CD4-positive, alpha-beta T cell treated with Interleukin-6 at 100 ng/mL for 8 hours (primary cell): ENCODE measurements around the gene SLC39A10.

Experiments used
- DNase-seq: peaks from one replicate; pipeline ENCODE4 v3.0.0-alpha.2; 2020; ENCODE audit warnings: mixed read lengths, low spot score

Gene SLC39A10

DNA sequence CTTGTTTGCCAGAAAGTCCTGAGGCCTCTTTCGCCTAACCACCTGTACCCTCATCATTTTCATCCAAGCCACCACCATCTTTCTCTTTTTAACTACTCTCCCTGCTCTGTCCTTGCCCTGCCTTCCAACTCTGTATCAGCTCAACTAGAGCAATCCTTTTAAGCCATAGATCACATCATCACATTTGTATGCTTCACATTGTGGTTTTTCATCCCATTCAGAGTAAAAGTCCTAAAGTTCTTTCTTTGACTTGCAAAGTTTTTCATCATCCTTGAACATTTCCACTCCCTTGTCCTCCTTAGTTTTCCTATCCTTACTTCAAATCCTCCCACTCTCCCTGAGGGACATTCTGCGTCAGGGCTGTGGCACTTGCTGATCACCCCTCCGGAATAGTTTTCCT, 73.9 kb downstream of the SLC39A10 start:
- no peak for DNase-seq

DNA sequence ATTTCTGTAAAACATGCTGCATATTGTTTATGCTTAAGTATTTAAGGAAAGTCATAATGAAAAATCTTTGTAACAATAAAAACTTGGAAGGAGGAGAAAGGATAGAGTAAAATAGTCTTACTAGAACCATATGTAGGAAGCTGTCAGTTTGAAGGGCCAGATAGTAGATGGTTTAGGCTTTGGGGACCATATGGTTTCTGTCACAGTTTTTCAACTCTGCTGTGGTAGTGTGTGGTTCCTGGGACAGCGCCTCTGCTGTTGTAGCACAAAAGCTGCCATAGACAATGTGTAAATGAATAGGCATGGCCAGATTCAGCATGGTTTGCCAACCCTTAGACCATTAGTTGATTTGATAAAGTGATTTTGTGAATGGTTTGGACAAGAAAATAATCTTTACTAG, 75.5 kb downstream of the SLC39A10 start:
- DNase-seq, result no peak

DNA sequence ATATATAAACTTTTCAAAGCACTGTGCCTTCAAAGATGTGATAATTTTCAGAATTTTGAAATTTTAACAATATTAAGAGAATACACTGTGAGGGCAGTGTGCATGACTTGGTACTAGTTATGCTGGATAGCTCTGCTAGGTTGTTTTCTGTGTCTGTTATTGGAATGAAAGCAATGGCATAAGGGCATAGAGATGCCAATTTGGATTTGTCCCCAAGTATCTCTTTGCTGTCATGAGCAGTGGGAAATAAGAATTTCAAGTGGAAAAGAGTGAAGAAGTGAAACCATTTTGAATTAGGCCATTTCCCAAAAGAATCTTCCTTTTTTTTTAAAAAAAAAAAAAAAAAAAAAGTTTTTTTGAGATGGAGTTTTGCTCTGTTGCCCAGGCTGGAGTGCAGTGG, 76.8 kb downstream of the SLC39A10 start:
- no peak for DNase-seq

DNA sequence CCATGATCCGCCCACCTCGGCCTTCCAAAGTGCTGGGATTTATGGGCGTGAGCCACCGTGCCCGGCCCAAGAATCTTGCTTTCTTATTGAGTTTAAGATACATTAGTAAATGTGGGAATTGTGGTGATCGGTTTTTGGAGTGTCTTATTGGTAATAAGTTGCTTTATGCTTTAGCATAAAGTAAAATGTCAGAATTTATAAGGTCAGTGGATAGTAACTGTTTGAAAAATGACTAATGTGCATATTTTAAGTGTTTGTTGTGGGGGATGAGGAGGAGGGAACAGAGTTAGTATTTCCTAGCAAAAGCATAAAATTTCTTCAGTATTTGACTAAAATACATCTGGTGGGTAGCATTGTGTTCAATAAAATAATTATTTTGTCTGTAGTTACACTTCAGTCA, 77.4 kb downstream of the SLC39A10 start:
- DNase-seq, result no peak

DNA sequence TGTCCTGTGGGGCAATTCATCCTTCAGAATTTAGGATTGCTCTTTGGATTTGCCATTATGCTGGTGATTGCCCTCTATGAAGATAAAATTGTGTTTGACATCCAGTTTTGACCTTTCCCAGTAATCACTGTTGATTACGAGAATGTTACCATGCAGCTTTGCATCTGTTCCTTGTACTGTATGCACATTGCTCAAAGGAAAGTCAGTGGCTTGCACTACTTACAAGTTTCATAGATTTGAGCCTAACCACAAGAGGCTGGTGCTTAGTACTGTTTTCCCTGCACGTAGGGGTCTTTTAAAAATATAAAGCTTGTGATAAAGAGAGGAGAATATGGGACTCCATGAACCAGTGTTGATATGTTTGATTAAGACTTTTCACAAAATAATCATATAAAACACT, 77.9 kb downstream of the SLC39A10 start:
- DNase-seq, result no peak

DNA sequence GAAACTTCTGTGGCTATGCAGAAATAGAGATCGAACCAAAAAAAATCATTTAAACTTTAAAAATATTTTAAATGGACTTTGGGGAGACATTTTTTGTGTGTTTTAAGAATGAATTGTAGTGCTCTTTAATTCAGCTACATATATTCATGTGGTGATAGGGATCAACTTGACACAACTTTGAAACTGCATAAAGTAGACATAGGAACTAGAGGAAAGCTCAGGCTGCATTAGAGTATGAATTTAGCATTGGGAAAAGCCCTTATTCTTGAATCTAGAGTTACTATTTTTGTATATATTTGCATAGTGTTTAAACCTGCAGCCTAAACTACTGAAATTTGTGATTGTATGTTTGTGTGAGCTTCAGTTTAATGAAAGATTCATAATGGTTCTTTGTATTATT, 78.3 kb downstream of the SLC39A10 start:
- no peak for DNase-seq

DNA sequence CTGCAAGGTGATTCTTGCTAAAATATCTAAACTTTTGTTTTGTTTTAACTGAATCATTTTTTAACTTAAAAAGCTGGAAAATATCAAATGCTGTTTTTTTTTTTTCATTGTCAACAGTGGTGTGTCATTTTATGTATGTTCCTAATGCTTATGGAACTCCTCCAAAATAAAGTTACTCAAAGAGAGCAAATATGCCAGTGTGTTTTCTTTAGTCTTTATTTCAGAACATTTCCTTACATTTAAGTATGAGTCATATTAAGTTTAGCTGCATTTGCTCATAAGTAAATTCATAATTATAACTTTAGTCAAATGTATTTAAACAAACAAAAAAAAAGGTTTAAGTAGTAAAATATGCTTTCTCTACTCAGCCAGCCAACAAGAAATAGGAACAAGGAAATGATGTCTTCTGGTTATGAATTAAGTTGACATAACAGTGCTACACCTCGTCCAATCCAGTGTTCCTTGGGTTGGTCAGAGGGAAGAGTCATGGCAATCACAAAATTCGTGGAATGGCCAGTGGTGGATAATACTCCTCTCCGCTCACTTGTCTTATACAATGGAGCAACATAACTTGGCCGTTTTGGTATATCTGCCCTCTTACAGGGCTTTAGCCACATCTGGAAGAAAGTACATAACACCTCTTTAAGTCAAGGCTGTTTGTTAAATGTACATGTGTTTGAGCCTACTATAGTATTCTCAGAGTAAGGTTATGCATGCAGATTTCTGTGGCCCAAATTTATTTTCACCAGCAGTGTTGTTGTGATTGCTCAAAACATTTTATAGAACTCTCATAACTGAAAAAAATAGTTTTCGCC, 80.7 kb downstream of the SLC39A10 start:
- DNase-seq, result no peak

DNA sequence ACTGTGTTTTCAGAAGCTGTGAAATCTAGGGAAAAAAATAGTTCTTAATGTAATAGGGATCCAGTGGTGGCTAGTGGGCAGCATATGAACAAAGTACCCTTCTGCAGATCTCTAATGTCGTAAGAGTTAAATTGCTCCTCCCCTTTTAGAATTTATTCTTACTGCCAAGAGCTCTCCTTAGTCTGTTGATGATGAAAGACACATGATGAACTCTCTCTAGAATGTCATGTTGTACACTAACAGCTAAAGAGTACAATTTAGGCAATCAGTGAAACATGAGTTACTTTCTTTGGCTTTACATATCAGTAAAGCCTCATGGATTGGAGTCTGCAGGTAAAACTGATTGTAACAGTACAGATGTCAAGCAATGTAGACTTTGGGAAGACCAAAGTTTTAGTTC, 84.2 kb downstream of the SLC39A10 start:
- no peak for DNase-seq

DNA sequence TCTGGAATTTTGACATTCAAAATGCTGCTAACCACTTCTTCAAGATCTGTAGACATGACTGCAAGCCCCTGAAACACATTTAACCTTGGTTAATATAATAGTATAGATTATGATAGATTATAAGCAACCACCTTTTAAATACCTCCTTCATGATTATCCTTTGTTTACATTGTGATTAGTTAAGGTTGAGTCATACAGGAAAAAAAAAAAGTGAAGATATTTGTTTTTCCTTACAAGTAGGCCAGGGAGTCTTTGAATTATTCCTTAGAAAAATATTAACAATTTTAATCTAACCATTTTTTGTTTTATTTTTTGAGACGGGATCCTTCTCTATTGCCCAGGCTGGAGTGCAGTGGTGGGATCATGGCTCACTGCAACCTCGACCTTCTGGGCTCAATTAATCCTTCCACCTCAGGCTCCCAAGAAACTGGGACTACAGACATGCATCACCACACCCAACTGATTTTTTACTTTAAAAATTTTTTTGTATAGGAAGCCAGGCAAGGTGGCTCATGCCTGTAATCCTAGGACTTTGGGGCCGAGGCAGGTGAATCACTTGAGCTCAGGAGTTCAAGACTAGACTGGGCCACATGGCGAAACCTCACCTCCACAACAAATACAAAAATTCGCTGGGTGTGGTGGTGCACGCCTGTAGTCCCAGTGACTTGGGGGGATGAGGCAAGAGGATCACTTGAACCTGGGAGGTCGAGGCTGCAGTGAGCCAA, 99.4 kb downstream of the SLC39A10 start:
- DNase-seq, result no peak

DNA sequence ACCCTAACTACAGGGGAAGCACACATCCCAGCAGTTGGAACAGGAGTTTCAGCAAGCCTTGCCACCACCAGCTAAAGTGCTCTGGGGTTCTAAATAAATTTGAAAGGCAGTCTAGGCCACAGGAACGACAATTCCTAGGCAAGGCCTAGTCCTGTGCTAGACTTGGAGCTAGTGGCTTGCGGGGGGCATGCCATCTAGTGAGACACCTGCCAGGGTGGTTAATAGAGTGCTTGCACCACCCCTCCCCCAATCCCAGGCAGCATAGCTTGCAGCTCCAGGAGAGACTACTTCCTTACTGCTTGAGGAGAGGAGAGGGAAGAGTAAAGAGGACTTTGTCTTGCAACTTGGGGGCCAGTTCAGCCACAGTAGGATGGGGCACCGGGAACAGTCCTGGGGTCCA, 101.8 kb downstream of the SLC39A10 start:
- DNase-seq, result no peak

DNA sequence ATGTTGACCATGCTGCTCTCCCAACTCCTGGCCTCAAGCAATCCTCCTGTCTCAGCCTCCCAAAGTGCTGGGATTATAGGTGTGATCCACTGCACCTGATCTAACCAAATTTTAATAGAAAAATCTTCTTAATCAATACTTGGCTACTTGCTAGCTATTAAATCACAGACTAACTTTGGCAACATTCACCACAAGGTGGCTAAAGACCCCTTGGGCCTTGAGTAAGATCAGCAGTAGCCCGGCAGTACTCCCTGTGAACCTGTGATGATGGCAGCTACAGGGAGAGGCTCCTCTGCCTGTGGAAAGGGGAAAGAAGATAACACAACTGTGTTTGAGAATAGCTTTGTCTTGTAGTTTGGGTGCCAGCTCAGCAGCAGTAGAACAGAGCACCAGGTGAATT, 102.9 kb downstream of the SLC39A10 start:
- DNase-seq, result no peak

DNA sequence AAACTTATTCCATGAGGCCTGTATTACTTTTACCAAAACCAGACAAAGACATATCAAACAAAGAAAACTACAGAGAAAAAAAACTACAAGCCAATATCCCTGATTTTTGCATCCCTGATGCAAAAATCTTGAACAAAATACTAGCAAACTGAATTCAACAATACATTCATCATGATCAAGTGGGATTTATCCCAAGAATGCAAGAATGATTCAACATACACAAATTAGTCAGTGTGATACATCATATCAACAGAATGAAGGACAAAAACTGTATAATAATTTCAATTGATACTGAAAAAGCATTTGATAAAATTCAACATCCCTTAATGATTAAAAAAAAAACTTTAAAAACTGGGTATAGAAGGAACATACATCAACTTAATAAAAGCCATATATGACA, 106.8 kb downstream of the SLC39A10 start:
- DNase-seq, result no peak

DNA sequence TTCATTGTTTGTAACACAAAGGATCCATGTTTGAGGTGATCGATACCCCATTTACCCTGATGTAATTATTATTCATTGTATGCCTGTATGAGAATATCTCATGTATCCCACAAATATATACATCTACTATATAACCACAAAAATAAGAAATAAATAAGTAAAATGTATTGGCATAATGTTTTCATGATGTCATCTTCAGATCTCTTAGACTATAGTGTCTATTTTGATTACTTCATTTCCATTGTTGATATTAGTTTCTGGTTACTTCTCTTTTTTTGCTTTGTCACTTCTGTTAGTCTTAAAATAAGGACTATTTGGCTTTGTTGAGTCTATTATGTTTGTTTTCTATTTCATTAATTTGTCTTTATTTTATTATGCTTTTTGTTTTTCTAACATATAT, 109.7 kb downstream of the SLC39A10 start:
- no peak for DNase-seq

DNA sequence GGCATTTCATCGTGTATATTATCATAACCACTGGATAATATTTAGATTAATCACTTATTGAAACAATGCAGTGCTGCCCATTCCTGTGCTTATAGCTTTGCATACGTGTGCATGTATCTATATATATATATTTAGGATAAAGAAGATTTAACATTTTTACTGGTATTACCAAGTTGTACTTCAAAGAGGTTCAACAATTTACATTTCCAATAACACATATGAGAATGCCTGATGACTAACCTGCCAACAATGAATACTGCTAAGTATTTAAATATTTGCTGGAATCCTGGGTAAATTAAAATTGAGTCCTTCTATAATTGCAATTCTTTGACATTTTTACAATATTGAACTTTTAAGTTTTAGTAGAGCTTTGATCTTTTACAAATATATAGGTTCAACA, 111.4 kb downstream of the SLC39A10 start:
- DNase-seq, result no peak

DNA sequence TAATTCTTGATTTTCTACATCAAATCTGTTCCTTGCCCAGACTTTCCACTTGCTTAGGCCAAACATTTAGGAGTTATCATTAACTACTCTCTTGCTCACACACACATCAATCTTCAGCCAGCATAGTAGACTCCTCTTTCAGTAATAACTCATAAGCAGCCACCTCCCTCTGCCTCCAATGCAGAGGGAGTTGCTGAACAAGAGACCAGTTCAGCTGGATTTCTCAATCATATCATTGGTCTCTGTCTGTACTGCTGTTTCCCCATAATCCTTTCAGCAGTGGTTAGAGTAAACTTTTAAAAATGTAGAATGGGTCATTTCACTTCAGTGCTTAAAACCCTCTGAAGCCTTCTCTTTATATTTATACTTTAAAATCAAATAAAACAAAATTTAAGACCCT, 112.9 kb downstream of the SLC39A10 start:
- DNase-seq, result no peak

DNA sequence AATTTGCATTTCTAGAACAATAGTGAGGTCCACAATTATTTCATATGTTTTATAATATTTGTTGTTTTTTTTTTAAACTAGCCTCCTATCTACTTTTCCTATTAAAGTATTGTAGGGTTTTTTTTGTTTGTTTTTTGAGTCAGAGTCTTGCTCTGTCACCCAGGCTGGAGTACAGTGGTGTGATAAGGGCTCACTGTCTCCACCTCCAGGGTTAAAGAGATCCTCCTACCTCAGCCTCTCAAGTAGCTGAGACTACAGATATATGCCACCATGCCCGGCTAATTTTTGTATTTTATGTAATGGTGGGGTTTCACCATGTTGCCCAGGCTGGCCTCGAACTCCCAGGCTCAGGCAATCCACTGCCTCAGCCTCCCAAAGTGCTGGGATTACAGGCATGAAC, 122.5 kb downstream of the SLC39A10 start:
- no peak for DNase-seq

DNA sequence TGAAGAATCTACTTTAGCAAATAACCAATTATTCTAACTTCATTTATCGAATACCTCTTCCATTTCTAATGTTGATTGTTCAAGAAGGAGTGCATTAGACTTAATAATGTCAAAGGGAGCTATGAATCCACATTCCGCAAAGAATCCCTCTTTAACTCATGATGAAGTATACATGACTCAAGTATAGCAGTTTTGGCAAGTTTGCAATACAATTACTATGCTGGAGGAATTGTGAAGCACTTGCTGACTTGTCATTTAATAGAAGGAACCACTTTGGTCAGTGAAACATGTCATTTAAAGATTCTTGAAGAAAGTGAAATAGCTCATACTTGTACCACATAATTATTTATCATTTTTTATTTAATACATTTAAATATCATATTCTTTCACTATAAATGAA, 125.1 kb downstream of the SLC39A10 start:
- no peak for DNase-seq
